Endothelial cell of hepatic sinusoid (primary cell): ENCODE measurements around the gene UNC79.

ENCODE experiments used
- in situ Hi-C: cut with HindIII; loops from 2 replicates; pipeline ENCODE4 v1.10.0; 2017; ENCODE audit warnings: low sequenced_read_pairs

The UNC79 gene

GRCh38 chr14:93655078-93655750, 224.5 kb downstream of the UNC79 start:
- in situ Hi-C loops = no loop called here

- in situ Hi-C loops = no loop called here
These were observed 227.1 kb downstream of the UNC79 start for GRCh38 chr14:93657875-93658274.

GRCh38 chr14:93663317-93663716, 232.6 kb downstream of the UNC79 start:
- in situ Hi-C loops = no loop called here

GRCh38 chr14:93665169-93665568, 234.4 kb downstream of the UNC79 start:
- in situ Hi-C loops = no loop called here

GRCh38 chr14:93669632-93670031, 238.9 kb downstream of the UNC79 start:
- in situ Hi-C loops = no loop called here

- in situ Hi-C loops = no loop called here
These were observed 243.6 kb downstream of the UNC79 start for GRCh38 chr14:93674343-93674742.

GRCh38 chr14:93675651-93676050, 244.9 kb downstream of the UNC79 start:
- in situ Hi-C loops = no loop called here

GRCh38 chr14:93676416-93676958, 245.7 kb downstream of the UNC79 start:
- in situ Hi-C loops = no loop called here

- in situ Hi-C loops = no loop called here
These were observed 251.7 kb downstream of the UNC79 start for GRCh38 chr14:93682459-93682858.

GRCh38 chr14:93683226-93683625, 252.5 kb downstream of the UNC79 start:
- in situ Hi-C loops = no loop called here

GRCh38 chr14:93685121-93685895, 254.6 kb downstream of the UNC79 start:
- in situ Hi-C loops = no loop called here

GRCh38 chr14:93686268-93686667, 255.5 kb downstream of the UNC79 start:
- in situ Hi-C loops = no loop called here

GRCh38 chr14:93688239-93688666, 257.5 kb downstream of the UNC79 start:
- in situ Hi-C loops = no loop called here

GRCh38 chr14:93688820-93689219, 258.1 kb downstream of the UNC79 start:
- in situ Hi-C loops = no loop called here

- in situ Hi-C loops = no loop called here
These were observed 259.4 kb downstream of the UNC79 start for GRCh38 chr14:93690146-93690545.

GRCh38 chr14:93691042-93691780, 260.5 kb downstream of the UNC79 start:
- in situ Hi-C loops = no loop called here

GRCh38 chr14:93693914-93694313, 263.2 kb downstream of the UNC79 start:
- in situ Hi-C loops = no loop called here

- in situ Hi-C loops = no loop called here
These were observed 270.2 kb downstream of the UNC79 start for GRCh38 chr14:93700928-93701327.

GRCh38 chr14:93701562-93701961, 270.8 kb downstream of the UNC79 start:
- in situ Hi-C loops = no loop called here

- in situ Hi-C loops = no loop called here
These were observed 272.2 kb downstream of the UNC79 start for GRCh38 chr14:93702946-93703345.

- in situ Hi-C loops = no loop called here
These were observed 273.2 kb downstream of the UNC79 start for GRCh38 chr14:93703941-93704340.
